SHP77 treated with DMSO at 0.1 percent for 48 hours (cell line): ENCODE data around the gene DNAJB7.
"Not testable (repeated sequence)": the region's sequence is repeated elsewhere in the genome, so short reads cannot be mapped to it uniquely, and the experiment has no call there.

Experiments
- DNase-seq: peaks from one replicate; lab custom pipeline; 2025; lab: John Stamatoyannopoulos, UW

The DNAJB7 gene

DNA sequence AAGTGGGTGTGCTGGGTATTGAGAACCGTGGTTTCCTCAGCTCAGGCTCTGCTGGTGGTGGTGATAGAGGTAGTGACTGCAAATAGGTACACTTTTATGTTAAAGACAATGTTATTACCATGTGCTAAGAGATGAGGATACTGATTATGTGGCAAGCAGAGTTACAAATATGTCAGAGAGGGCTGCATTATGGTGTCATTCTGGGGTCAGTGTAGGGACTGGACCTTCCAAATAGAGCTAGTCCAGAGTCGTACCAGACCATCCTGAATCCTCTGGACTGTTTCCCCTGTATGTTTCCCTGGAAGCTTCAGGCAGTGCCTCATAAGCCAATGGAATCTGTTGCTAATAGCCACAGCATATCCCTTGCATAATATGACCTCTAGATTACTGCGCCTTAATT, at the start of gene DNAJB7:
Gene DNAJB7 (minus strand): TSS at position 101 of the 400 bp plus-strand sequence. CDS start 119 bp downstream, outside the sequence.
- no peak for DNase-seq

DNA sequence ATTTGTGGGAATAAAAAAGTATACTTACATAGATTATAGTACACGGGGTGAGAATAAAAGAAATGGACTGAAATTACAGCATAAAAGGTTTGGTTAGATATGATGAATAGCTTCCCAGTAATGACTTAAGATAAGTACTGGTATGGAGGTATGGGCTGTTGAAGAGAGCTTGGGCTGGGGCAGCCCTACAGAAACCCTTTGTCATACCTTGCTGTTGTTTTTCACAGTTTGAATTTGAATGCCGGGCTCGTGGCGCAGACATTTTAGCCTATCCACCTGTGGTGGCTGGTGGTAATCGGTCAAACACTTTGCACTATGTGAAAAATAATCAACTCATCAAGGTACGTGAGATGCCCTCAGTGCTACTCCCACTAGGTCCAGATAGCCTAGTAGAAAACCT, 47.0 kb upstream of the DNAJB7 start:
- no peak for DNase-seq

DNA sequence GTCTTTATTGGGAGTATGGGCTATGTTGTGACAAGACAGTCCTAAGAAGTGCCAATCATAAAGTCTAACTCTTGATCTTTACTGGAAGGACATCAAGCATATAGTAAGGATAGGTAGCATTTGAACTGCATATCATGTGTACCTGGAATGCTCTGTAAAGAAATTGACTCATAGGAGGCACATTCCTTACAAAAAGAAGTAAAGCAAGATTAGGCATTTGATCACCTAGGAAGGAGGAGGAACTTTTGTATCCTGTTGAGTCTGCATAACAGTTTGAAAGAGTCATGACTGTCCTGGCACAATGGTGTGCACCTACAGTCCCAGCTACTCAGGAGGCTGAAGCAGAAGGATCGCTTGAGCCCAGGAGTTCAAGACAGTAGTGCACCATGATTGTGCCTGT, 42.2 kb upstream of the DNAJB7 start:
- no peak for DNase-seq

DNA sequence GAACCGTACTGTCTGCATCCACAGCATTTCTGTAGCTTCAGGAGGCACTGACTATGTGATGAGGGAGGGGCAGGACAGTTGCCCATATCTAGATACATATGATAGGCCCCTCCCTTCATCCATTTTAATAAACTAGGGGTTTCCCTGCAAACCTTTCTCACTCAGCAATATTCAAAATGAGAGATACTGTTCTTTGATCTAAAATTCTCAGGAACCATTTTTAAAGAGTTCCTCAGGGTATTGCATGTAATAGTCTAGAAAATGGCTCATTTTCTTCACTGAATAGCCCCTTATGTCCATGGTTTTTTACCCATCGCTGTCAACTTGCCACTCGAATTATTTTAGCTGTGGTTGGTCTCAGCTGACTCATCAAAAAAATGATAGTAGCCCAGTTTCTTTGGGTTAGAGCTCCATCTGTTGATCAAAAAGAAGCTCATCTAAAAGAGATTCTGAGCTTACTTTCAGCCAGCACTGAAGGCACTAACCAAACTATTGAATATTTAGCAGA, 37.0 kb upstream of the DNAJB7 start:
- DNase-seq, result peak; percentile 1

DNA sequence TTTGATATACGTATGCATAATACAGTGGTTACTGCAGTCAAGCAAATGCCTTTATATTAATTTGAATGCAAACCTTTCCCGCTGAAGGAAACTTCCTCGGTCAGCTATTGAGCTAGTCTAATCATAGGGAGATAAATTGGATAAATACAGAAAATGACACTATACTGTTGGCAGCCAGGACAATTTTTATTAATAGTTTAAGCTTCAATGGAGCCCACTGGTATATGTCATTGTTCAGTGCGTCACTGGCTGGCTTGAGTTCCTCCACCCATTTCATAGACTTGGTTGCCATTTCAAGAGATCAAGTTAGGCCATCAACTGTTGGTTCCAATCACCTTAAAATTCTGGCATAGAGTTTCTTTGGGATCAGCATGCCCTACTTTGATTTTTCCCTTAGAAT, 32.5 kb upstream of the DNAJB7 start:
- no peak for DNase-seq

DNA sequence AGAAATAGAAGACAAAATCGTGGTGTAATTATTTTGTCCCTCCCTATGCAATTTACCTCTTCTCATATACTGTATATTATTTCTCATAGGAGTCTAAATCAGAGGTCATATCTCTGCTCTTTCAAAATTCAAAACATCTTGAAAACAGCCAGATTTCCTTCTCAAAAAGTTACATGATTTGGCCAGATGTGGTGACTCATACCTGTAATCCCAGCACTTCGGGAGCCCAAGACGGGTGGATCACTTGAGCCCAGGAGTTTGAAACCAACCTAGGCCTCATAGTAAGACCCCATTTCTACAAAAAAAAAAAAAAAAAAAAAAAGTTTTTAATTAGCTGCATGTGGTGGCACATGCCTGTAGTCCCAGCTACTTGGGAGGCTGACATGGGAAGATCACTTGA, 29.0 kb upstream of the DNAJB7 start:
- no peak for DNase-seq

DNA sequence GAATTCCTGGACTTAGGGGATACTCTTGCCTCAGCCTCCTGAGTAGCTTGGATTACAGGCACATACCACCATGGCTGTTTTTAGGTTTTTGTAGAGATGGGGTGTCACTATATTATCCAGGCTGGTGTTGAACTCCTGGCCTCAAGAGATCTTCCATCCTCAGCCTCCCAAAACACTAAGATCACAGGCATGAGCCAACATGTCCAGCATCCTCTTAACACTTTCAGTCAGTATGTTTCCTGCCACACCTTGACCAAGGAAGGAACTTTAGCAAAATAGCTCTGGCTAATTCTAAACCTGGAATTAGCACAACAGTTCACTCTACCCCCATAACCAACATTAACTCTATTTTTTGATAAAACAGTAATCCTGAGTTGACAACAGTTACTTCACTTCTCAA, 27.2 kb upstream of the DNAJB7 start:
- DNase-seq, result no peak

DNA sequence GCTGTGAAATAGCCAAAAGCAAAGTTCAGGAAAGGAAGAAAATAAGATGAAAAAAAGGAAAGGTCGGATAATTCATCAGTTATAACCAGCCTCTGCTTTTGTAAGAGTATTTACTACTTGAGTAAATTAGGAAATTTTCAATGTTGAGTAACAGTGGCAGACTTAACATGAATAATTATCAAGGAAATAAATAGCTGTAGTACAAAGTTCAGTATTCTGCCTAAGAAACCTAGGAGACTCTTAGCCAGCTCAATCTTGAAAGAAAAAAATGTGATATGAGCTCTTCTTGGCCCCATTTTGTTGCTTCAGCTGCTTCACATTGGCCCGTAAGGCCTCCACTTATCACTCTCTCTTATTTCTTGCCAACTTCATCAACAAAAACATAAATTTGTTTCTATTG, 17.0 kb upstream of the DNAJB7 start:
- no peak for DNase-seq

DNA sequence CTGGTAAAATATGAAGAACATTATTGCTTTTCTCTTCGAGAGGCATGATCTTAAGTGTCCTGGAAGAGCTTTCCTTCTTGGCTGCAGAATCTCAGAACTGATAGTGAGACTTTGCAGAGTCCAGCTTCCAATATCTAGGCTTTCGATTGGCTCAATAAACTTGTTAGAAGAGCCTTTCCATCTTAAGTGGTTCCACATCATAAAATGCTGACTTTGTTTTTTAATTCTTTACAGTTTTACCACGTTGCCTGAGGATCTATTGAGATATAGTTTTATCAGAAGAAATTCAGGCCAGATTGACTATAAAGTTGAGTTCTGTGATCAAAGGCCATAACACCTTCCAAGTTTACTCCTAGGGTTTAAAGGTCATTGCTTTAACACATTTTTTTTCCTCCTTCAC, 15.6 kb upstream of the DNAJB7 start:
- DNase-seq, result no peak

DNA sequence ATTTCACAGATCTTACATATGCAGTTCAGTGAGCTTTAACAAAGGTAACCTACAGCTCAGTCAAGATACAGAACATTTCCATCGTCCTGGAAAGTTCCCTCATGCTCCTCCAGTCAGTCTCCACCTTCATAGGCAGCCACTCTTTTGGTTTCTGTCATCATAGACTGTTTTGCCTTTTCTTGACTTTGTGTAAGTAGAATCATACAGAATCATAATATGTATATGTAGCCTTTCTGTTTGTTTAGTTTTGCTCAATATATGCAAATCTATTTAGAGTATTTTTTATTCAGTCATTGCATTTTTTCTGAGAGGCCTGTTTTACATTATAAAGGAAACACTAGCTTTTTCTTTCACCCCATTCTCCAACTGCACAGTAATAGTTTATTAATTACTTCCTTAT, 15.0 kb upstream of the DNAJB7 start:
- DNase-seq, result no peak

DNA sequence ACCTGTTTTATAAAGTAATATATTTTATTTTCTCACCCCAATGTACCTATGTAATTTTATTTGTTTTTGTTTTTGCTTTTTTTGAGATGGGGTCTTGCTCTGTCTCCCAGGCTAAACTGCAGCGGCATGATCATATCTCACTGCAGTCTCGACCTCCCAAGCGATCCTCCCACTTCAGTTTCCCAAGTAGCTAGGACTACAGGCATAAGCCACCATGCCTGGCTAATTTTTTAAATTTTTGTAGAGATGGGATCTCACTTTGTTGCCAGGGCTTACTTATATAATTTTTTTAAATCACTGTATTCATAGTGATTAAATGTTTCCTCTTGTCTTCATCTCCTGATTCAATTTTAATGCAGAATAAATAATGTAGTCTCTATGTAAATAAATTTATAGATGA, 13.2 kb upstream of the DNAJB7 start:
- no peak for DNase-seq

DNA sequence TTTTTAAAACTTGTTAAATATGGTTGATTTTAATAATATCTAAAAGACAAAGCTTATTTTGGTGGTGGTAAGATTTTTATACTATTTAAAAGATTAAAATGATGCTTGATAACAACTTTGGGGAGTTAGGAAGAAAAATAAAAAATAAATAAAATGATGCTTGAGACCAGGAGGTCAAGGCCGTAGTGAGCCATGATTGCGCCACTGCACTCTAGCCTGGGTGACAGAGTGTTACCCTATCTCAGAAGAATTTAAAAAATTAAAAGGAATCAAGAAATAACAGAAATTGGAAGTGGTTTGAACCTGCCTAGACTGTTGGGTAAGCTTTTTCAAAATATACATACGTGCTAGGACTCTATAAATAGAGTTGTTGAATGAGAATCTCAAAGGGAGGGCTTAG, 12.1 kb upstream of the DNAJB7 start:
- DNase-seq, result no peak

DNA sequence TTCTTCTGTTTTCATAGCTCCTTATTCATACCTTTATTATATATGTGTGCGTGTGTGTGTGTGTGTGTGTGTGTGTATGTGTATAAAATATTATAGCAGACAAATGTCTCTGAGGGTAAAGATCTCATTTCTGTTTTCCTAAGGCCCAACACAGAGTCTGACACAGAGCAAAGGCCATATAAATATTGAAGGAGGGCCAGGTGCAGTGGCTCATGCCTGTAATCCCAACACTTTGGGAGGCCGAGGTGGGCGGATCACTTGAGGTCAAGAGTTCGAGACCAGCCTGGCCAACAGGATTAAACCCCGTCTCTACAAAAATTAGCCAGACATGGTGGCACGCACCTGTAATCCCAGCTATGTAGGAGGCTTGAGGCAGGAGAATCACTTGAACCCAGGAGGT, 6.5 kb upstream of the DNAJB7 start:
- not testable (repeated sequence) for DNase-seq

DNA sequence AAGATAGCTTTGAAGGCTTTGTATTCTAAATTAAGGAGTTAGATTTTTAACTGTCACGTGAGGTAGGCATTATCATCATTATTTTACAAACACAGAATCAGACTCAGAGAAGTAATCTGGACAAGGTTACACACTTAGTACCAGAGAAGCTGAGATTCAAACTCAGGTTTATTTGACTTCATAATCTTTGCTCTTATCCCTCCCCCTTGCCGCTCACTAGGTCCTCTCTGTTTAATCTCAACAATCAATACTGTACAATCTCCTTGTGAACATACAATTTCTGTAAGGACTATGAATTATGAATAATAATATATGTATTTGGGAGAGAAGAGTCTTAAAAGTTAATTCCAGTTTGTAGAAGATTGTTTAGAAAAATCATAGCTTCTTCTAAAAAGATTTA, 5.2 kb upstream of the DNAJB7 start:
- no peak for DNase-seq

DNA sequence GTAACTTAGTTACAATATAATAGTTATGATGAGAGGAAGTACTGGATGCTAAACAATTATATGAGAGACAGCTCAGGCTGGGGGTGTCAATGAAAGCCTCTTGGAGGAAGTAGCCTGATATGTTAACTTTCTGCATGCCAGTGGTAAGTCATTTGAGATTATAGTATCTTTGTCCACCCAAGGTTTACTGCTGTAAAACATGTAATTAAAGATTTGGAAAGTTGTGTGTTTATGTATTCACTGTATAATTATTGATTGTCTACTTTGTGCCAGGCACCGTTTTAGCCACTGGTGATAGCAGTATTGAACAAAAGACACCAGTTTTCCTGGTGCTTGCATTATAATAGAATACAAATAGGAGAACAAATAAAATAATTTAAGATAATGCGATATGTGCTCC, 624 bp upstream of the DNAJB7 start:
- DNase-seq, result no peak

DNA sequence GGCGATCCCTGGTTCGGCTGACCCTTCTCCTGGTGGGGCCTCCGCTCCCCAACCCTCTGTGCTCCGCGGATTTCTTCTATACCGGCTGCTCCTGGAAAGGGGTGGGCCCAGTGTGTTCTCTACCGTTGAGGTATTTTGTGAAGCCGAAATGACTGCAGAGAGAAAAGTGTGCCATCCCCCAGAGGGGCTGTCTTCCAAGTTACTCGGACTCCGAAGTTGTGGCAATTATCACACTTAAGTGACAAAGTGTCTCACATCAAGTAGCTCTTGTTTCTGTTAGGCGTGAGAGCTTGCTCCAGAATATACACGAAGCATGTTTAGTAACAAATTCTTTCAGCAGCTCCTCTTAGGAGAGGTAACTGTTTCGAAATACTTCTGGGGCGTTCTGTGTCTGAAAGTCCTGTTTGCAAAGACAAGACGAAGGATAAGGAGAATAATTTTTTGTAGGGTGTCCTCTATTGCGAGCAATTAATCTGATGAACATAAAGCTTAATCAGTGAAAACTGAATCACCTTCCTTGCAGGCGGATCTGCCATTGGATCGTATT, 4.5 kb downstream of the DNAJB7 start:
- DNase-seq, result no peak

DNA sequence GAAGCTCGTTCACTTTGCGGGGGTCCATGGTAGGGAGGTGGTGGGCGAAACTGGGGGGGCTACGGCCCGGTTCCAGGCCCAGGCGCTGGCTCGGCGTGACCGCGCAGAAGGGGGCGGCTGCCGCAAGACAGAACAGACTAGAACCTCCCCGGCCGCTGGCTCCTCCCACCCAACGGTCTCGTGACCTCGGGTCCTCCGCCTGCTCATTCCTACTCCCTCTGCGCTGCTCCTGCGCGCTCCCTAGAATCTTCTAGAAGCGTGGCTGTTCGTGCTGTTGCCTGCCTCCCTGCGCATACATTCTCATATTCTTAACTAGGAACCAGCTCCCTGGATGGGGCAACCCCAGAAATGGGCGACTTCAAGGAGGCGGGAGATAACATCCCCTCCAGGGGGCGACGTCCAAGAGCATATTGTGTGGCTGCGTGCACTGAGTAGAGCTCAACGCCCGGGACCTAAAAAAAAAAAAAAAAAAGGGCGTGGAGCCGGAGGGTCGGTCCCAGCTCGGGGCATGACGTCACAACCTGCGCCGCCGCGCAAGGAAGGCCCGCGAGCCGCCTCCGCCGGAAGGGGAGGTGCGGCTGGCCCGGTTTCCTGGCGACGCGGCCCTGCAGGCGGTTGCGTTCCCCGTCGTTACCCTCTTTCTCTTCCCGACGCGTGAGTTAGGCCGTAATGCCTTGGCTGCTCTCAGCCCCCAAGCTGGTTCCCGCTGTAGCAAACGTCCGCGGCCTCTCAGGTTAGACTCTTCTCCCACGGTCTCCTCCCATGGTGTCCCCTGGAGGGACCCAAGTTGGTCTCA, 5.2 kb downstream of the DNAJB7 start, which contains the start of the genes ST13 and XPNPEP3:
Gene ST13 (minus strand): TSS at position 127 of the 796 bp plus-strand sequence. CDS start 99 bp downstream, at position 28.
Gene XPNPEP3 (plus strand): TSS at position 636 of the 796 bp plus-strand sequence. CDS start 34 bp downstream, at position 670.
- DNase-seq, result peak; percentile 76

DNA sequence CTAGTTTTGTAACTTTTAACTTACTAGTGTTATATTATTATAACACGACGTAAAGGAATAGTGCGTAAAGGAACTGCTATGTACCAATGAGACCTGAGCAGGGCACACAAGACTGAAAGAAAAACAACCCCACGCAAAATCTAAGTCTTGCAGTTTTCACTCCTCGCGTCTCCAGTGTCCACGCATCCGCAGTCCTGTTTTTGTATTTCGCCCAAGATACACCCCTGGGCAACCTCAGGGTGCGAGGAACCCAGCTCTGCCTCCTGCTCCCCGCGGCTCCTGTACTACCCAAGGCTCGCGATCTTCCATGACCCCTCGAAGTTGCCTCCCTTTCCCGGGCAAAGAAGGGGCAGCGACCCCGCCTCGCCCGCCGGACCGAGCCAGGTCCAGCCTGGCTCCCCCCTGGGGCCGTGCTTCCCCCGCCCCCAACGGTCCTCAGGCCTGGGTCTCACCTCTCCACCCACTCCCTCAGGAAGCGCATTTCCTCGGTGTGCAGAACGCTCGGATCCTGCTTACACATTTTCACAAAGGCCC, 5.9 kb downstream of the DNAJB7 start:
- DNase-seq, result peak; percentile 2

DNA sequence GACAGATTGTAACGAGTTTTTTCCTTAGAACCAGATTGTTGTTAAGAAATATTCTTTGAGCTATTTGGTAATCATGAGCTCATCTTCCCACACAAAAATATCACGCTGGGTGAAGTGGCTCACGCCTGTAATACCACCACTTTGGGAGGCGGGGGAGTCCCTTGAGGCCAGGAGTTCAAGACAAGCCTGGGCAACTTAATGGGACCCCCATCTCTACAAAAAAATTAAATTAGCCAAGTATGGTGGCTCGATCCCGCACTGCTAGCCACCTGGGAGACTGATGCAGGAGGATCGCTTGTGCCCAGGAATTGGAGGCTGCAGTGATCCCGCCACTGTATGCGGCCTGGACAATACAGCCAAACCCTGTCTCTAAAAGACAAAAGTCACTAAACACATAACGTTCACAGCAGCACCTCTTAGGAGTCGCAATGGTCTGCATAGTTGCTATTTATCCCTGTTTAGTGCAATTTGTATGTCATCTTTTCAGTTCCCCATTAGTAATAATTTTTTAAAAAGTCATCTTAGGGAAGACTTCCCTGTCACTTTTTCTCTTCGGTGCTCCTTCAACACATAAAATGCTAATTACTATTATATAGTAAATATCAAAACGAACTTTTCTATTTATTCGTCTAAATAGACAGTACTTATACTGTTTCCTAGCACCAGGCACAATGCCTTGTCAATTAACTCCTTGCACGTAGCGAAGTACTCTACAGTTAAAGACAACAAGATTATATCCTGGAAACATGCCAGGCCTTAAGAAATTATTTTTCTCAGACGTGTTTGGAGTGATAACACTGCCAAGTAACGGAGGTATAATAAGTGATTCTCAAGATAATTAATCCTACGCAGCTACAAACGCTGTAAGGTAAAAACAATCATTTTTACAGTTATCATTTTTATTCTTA, 6.6 kb downstream of the DNAJB7 start:
- DNase-seq, result no peak

DNA sequence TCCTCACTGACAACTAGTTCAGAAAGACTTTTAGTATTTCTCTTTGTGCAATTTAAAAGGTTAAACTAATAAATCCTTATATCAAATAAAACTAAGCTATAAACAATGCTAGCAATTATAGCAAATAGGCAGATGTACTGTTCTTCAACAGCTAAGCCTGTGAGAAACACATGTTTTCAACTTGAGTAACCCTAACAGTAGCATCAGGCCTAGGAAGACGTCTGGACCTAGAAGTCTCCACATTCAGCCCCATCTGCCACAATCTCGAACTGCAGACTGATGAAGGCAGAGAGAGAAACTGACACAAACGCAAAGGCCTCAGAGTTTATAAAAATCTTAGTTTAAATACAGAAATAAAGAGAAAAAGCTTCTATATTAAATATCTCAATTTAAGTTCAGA, 8.0 kb downstream of the DNAJB7 start:
- DNase-seq, result no peak

DNA sequence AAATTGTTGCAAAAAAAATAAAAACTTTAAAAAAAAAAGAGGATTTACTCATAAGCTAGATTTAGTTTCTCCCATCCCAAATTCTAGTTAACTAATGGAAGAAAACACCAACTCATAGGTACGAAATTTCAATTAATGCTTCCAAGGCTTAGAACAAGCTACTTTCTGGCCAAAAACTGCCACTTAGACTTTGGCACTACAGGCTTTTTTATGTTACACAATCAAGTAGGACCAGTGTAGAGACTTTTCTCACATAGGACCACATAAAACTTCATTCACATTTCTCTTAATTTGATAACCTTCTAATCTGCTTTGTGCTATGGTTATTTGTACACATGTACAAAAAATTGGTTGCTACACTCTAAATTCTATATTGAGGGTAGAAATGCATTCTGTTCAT, 8.6 kb downstream of the DNAJB7 start:
- DNase-seq, result no peak

DNA sequence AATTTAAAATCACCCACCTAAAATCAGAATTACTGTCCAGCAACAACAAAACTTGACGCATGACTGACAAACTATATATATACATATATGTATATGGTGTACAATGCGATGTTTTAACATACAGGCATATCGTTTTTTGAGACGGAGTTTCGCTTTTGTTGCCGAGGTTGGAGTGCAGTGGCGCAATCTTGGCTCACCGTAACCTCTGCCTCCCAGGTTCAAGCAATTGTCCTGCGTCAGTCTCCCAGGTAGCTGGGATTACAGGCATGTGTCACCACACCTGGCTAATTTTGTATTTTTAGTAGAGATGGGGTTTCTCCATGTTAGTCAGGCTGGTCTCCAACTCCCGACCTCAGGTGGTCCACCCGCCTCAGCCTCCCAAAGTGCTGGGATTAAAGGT, 16.1 kb downstream of the DNAJB7 start:
- DNase-seq, result not testable (repeated sequence)
